Stimulated activated CD4-positive, alpha-beta T cell treated with anti-CD3 and anti-CD28 coated beads, TNF-alpha, amount 100 ng/mL, for 24 hours (primary cell): ENCODE data around the gene NPAS3.
"Not testable (repeated sequence)": the region's sequence is repeated elsewhere in the genome, so short reads cannot be mapped to it uniquely, and the experiment has no call there.

Source experiments
- DNase-seq, 3 experiments: peaks; one replicate each; pipeline ENCODE4 v3.0.0-alpha.2; 2020; ENCODE audit warnings: low read depth in 3 of 3

NPAS3 gene

DNA sequence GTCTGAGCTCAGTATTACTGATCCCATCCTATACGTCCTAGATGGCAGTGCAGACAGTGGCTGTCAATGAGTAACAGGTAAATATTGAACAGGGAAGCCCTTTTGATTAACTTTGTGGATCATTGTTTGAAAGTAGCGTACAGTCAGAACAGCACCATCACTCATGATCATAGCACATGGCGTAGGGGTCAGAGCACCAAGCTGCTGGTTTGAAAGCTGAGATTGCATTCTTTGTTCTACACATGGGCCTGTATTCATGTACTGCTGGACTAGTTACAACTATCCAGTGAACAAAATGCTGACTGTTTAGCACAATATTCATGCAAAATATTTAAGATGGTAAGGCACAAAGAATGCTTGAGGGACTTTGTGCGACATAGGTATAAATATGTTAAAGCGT, 131.8 kb downstream of the NPAS3 start:
- no peak for DNase-seq

DNA sequence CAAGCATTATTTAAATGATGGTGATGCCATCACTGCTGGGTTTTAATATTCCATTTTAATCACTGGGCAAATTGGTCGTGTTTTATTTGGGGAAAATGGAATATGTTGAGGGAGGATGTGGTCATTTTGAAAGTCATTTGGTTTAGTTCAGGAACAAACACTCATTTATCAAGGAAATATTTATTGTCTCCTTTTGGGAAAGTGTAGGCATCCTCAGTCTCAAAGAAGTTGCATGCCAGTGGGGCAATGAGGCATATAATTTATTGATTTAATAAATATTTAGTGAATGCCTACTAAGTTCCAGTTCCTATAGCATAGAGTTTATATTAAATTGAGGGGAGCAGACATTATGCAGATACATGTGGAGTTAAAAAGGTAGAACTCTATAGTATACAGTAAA, 134.3 kb downstream of the NPAS3 start:
- no peak for DNase-seq

DNA sequence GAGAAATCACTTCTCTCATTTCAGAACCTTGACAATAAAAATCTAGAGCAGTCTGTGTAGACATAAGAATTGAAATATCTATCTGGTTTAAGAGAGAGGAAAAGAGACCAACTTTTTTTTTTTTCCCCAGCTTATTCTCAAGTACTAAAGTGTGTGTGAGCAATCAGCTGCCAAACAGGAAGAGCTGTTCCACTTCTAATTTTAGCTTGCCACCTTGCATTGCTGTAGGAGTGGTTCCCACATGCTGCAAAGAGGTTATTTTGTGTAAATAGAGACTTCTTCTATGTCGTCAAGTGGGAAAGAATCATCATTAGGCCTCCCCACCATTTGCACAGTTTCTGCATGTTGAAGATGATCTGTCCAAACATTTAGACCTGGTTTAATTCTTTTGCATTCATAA, 142.6 kb downstream of the NPAS3 start:
- DNase-seq = no peak

DNA sequence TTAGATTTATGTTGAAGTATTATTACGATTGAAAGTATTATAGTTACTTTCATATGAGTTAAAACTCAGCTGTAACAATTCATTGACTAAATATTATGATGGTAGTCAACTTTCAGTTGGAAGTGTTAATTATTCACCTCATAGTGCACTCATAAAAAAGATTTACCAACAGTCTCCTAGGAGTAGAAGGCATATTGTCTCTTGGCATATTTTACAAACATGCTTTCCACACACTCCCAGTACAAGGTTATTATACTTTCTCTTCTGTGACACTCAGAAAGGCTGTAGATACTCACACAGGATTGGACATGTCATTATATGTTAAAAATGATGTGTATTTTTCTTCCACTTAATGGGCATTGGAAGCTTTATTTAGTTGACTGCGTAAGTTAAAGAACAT, 147.1 kb downstream of the NPAS3 start:
- DNase-seq = no peak

DNA sequence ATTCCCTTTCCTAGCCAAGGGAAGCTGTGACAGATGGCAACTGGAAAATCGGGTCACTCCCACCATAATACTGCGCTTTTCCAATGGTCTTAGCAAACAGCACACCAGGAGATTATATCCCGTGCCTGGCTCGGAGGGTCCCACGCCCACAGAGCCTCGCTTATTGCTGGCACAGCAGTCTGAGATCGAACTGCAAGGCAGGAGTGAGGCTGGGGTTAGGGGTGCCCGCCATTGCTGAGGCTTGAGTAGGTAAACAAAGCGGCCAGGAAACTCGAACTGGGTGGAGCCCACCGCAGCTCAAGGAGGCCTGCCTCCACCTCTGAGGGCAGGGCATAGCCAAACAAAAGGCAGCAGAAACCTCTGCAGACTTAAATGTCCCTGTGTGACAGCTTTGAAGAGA, 149.6 kb downstream of the NPAS3 start:
- DNase-seq = not testable (repeated sequence)

DNA sequence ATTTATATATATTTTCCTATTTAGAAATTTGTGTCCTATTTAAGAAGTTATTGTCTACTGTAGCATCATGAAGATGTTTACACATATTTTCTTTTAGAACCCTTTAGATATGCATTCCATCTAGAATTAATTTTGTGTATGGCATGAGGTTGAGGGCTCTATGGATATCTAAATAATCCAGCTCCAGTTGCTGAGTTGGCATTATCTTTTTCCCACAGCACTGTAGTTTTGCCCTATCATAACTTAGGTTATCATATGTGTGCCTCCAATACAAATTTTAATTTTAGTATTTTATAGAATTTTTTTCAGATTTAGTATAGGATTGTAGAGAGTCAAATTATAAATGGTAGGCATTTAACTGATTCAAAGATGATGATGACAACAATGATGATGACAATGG, 159.3 kb downstream of the NPAS3 start:
- no peak for DNase-seq

DNA sequence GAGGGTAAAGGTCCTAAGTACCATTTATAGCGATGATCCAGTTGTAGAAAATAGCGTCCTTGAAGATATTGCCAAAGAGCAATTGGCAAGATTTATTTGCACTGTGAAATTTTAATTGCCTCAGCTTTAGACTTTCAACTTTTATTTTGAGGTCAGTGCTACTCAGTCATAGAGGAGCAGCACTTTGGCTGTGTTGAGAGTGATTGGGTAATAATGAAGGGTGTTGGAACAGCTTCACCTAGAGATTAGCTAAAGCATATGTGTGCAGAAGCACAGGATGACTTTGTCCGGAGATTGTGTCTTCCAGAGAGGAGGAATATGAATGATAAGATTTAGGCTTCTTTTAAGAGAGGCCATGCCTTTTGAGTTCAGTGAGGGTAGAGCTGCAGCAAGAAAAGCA, 164.8 kb downstream of the NPAS3 start:
- no peak for DNase-seq

DNA sequence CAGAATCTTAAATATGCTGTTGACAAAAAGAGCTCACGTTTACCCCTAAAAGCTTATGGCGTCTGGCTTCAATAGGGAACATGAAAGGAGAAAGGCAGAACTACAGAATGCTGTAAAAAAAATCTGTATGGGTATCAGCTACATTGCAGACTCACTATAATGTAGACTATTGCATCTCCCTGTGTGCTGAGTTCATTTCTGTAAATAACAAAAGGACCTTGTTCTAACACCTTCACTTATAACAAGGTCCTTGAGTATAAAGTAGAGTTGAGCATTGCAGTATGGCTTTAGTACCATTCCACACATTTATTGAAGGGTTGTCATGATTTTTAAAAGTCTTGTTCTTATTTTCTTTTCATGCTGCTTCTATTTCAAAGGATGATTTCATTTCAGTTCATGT, 165.3 kb downstream of the NPAS3 start:
- DNase-seq = no peak

DNA sequence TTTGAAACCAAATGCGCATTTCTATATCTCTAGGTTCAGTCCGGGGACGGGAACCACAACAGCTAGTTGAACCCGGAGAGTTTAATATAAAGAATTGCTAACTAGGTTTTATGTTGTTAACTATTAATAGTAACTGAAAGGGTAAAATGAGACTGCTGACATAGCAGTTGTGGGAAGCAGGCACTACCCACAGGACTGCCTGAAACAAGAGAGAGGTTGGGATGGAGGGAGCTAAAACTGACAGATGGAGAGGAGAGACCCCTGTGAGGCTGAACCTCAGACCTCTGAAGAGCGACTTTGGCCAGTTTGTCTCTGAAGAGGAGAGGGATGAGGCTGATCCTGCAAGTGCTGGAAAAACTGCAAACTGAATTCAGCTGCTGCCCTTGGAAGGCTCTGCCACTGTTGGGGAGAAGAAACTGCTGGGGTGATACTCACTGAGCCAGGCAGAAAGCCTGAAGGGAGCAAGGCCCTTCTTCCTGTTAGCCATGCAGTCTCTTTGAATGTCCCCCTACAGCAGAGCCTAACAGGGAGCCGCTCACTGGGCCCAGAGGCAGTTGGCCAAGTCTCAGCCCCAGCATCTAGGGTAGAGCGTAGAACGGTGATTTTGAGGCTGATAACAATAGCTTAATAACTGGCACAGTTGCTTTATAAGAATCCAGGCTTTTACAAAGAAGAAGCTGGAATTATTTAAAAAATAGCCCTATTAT, 172.2 kb downstream of the NPAS3 start:
- no peak for DNase-seq

DNA sequence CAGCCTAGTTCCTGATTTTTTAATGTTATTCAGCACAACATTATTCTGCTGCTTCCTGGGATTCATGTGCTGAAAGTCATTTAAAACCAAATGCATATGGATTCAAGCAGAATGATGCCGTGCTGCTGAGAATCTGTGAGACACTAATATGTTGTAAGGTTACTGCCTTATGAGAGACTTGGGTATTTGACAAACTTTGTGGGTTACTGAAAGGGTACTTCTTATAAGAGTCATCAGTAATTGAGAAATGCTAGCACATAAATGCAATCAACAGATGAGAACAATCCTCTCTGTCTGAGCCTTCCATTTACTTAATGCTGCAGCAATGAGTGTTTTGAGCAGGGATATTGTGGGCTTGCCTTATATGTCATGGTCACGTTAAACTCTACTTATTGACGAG, 175.7 kb downstream of the NPAS3 start:
- no peak for DNase-seq

DNA sequence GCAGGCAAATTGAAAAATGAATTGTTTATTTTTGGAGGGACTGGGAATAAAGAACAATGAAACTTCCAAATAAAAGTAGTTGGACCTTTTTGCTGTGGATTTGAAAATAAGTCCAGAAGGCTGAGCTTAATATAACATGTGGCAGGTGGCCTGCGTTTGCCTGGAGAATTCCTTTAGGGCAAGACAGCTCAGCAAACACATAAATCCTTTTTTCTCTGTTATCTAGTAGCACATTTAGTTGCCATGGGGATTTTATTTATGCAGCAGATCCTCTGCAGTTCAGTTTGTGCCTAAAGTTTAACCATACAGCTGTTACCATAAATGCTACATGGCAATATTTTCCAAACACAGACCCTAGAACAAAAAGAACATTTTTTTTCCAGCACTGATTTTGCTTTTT, 180.0 kb downstream of the NPAS3 start:
- DNase-seq = no peak

DNA sequence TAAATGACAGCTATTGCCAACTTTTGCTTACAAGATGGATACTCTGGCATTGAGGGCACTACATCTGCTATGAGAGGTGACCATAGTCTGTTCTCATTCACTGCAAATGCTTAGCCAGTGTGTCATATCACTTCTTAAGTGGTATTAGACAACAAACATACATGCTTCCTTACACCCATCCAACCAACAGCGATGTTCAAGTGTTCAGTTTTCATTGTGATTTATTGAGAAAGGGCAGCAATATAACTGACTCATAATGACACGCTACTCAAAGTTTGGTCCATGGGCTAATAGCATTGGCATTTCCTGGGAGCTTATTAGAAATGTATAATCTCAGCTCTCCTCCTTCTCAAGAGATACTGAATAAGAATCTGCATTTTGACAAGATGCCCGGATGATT, 181.7 kb downstream of the NPAS3 start:
- no peak for DNase-seq

DNA sequence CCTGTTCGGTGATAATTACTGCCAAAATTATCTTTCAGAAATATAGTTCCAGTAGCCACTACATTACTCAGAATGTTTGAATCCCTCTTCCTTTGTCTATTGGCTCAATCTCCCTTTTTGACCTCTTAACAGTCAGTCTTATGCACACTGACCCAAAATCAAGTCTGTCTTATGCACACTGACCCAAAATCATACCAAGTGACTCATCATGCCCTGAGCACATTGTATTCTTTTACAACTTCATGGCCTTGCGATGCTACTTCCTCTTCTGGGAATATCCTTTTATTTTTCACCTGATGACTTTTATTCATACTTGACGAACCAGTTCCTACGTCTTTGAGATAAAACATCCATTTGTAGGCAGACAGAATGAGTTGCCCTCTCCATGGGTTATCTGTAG, 182.3 kb downstream of the NPAS3 start:
- no peak for DNase-seq

DNA sequence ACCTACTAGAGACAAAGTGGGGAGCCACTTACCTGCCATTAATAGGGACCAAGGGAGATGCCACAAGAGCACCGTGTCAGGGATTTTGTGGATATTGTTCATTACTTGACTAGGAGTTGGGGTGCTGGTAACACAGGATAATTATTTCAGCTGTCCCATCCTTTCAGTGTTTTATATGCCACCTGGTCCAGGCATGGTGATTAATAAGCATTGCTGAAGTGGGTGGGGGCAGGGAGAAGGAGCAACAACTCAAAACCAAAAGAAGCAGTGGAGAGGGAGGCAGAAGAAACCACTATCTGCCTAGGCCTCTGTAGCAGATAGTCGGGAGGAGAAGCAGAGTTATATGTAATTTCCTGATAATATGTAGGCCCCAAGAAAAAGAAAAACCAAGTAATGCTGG, 184.6 kb downstream of the NPAS3 start:
- DNase-seq = no peak

DNA sequence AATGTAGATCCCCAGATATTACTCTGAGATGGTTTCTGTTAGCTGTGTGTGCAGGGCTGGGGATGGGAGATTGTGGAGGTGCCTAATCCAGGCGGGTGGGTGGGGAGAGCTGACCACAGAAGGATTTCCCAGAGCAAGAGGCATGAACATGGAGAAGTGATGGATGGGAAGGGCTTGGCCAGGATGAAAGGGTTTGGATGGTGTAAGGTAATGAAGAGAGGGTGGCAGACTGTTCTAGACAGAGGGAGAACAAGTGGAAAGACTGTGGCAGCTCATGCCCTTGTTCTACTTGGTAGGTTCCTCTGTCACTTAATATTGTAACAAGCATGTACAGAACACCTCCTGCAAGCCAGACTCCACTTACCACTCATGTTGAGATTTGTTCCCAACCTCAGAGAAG, 187.8 kb downstream of the NPAS3 start:
- no peak for DNase-seq

DNA sequence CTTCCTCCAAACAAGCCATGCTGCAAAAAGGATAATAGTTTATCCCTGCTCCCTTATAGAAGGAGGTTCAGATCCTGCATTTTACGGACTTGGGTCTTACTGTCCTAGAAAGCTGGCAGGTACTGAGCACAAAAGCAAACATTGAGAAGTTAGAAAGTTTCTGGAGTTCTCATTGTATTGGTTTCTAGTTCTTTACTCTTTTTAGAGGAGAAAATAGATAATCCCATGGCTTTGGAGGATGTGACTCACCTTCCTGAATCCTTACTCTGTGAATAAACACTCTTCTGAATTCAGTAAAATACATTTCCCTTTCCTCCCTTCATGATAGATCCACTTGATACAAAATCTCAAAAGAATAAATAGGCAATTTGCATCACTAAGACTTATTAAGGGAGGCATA, 188.9 kb downstream of the NPAS3 start:
- DNase-seq = no peak

DNA sequence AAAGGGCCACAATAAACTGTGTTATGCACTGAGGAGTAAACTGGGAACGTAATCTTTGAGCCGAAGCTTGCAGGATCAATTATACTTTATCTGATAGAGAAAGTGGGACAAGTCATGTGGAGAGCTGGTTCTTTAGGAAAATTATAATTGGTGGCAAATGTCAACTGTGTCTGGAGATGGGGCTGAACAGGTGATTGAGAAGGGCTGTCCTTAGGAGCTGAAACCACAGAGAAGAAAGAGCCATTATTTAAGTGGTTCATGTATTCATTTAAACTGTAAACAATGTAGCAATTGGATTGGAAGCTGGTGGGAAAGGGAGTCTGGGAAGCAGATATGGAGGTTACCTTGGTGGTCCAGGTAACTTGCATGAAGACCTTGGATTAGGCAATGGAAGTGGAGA, 193.1 kb downstream of the NPAS3 start:
- DNase-seq = no peak

DNA sequence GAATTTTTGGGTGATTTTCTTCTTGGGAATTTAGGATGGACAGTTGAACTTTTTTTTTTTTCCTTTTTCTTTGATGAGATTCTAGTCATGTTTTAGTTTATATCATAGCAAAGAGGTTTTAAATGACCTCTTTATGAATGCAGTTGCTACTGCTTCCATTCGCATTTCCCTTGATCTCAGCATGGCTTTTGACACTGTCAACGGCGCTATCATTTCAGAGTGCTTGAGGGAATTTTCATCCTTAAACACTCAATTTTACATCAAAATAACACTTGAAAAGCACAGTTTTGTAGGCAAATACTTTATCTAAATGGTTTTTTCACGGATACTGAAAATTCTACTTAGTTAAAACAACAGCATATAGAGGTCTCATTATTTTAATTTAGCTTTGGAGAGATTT, 195.5 kb downstream of the NPAS3 start:
- no peak for DNase-seq

DNA sequence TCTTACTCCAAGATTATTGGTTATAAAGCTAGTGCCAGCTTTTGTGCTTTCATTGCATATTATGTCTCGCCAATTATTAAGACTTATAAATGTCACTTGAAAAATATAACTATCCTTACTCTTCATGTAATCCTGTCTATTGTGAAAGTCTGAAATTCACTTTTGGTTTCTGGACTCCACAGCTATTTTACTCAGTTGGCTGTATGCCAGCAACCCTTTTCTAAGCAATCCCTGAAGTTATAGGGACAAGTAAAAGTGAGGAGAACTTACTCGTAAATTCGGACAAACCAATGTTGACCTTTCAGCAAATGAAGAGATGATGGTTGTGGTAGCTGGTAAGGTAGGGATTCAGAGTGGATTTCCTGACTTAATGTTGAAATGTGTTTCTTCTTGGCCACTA, 196.3 kb downstream of the NPAS3 start:
- no peak for DNase-seq

DNA sequence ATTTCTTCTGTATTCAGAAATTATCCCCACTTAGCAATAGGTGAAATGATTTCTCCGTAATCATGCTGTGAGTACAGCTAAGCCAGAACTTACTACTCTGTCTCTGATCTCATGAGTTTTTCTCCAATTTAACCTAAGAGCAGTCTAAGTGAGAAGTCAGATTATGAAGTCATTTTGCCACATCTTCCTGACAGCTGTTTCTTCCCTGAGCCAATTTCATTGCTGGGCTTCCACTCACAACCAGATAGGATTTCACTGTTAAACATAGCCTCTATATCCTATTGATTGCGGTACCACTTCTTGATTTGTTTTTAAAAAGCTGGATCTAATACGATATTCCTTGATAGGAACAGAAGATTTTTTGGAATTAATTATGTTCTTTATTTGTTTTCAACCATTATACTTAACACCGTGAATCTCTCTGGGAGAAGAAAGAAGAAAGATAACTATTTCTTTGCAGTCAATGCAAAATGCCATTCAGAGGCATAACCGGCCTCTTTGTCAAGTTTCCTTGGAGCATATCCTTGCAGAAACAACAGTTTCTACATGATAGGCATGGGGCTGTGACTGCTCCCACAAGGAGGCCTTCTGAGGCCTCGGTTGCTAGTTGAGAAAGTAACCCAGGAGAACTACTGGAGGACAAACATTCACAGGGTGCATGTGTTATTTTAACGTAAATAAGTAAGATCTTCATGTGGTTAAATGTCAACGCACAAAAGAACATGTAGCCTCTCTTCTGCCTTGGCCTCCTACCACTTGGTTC, 212.2 kb downstream of the NPAS3 start:
- DNase-seq = no peak

DNA sequence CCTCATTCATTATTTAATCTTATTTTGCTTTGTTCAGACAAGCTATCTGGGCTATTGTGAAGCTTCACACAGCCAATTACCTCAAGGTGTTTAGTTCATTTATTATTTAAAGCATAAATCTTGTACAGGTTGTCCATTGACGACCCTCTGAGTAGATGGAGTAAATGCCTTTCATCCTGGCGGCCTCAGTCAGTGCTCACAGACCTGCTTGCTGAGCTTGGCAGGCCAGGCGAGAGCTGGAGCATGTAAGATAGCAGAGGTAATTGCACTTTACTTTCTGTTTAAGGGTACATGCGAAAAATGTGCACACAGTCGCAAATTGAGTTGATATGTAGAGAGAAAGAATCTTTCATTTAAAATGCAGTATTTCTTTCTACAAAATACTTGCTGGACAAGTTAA, 224.4 kb downstream of the NPAS3 start:
- DNase-seq = no peak

DNA sequence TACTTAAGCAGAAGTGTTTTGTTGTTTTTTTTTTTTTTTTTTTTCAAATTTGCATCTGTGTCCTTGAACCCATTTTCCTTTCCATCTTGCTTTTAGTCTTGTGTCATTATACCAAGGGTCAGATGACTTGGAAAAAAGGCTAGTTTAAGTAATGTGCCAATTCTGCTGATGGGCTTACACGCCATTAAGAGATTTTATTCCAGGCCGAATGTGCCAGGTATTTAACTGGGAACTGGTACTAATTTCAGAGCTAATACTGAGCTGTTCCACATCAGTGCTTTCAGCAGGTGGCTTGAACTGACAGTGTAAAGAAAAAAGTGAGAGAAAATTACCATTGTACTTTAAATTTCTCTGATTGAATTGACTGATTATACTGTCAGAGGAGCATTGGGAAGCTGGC, 224.9 kb downstream of the NPAS3 start:
- no peak for DNase-seq

DNA sequence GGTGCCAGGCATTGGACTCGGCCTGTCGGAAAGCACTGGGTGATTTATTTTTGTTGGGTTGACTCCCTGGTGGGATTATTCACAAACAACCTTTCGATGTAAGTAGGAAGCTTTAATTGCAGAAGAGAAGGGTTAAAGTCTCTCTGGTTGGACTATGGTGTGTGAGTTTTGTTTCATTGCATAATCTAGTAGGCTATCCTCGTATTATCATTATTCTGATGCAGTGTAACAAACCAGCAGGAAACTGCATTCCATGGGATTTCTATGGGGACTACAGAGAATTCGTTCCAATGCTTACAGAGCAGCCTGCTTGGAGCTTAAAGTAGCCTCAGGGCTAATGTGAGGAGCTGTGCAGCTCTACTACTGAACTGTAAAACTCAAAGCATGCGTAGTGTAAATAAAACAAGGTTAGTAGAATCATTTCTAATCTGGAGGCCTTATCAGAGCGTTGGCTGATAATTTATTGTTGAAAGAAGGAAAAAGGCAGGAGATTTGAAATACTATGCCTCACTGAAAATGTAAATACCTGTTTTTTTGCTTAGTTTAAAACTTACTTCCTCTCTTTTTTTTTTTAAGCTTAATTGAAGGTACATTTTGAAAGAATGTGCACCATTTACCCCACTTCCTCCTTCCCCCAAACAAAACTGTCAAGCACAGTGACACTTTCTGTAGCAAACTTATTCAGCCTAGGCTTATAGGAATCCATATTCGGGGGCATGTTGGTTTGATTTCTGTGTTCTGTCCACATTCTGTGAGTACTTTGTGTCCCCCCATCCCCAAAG, 226.7 kb downstream of the NPAS3 start:
- no peak for DNase-seq
